ENCODE measurements around the gene NHLH1. TPM values are rescaled to one million over a fixed set of nuclear protein-coding genes. Genes with fewer than 3 reads are reported as not detected.

NHLH1 gene
- total and polyA plus RNA-seq, 2 of the 4 experiments (the other 2 are of a cell fraction), result 0.14 TPM; not detected in 1

GRCh38 chr1:160375788-160376524, 9.1 kb downstream of the NHLH1 start (continued):
- TF ChIP-seq MXI1 (IDR thresholded peaks at IDR 0.05; ENCODE audit: borderline replicate concordance, low read depth, low read length) (no peak), BHLHE40 (IDR thresholded peaks at IDR 0.05; ENCODE audit: low read depth, low read length) (no peak), CTCF (conservative IDR thresholded peaks at IDR 0.05; ENCODE audit: low read depth, low read length) (no peak)
